Measurements from ENCODE around the gene OR52D1. TPM values are rescaled to one million over a fixed set of nuclear protein-coding genes. Genes with fewer than 3 reads are reported as not detected.
A peak's percentile ranks its signal among the peaks of the same experiment; 100 is the strongest.

Gene OR52D1
- not detected for total RNA-seq
- long read RNA-seq, result 0 reads

DNA sequence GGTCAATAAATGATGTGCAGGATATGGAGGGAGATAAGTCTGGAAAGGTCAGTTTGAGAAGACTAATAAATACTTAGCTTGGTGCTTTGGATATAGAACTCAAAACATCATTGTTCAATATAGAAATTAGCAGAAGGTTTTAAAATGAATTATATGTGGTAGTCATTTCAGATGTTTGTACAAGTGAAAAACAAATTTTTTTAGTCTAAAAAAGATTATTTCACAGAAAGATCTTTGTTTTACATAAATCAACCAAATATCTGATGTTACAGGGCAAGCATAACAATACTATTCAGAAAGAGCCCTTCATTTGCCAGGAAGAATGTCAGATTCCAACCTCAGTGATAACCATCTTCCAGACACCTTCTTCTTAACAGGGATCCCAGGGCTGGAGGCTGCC, at the start of gene OR52D1:
TSS of gene OR52D1 (plus strand) at position 301 of the 400 bp plus-strand sequence. CDS start at position 323, 22 bp downstream.
- intact Hi-C loops (cut with DNase I), result no loop called here
- no peak for DNase-seq
- ATAC-seq, result no peak

DNA sequence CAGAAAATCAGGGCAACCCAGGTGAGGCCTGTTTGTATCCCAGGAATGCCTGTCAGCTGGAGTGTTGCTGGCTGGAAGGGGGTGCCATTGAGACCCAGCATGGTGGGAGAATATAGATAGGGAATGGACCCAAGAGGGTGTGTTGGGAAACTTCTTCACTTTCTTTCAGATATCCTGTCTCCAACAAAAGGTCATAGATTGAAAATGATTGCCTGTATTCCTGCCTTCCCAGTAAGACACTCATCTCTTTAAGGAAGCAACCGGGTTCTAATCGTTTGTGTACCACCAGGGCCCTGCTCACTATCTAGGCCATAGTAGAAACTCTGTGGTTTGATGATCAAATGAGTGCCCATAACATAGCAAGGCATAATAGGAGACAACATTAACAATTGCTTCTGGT, 47.1 kb upstream of the OR52D1 start, which contains the start of gene OR51I1:
TSS of gene OR51I1 (minus strand) at position 101 of the 400 bp plus-strand sequence. CDS start at position 101, 0 bp downstream.
- no peak for ATAC-seq
- no peak for DNase-seq

DNA sequence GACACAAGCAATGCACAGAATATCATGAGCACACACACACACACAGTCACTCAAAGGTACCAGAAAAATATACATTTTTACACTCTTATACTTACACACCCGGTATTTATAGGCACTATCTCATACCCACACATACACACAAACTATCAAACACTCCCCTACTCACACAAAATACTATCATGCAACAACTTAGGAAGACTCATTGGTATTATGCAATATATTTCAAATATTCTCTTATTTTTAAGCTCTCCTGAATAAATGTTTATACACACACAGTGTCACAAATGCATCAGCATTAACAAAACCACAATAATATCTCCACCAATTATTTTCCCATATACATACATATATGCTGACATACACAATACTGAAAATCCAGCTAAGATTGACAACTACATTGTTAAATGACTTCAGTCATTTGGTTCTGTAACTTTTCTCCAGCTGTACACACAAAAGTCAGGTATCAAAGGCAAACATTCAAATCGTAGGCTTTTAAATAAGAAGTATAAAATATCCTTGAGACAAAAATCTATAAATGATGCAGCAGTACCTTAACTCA, 44.6 kb upstream of the OR52D1 start:
- ATAC-seq, result no peak
- DNase-seq, result no peak
- intact Hi-C loops (cut with DNase I), result no loop called here

More for the DNA sequence above, 47.1 kb upstream of the OR52D1 start, which contains the start of gene OR51I1:
- intact Hi-C loops (cut with DNase I), result no loop called here

DNA sequence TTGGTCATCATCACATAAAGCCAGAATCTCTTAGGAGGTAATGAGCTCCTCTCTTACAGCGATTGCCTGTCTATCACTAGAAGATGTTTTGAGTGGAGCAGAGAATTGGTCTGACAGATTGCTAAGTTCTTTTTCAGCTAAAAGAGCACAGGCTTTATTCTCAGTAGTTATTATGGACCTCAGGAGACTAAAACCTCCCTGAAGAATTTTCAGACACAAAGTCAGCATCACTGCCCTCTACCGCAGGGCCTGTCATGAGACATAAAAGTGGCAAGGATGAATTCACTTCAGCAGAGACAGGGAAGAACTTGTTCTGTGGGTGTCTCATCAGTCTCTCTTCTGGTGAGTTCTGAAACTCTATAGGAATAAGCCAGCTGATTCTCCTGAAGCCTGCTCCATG, 39.5 kb upstream of the OR52D1 start, which contains the start of gene OR51I2:
TSS of gene OR51I2 (plus strand) at position 301 of the 400 bp plus-strand sequence. CDS start 4,166 bp downstream, outside the sequence.
- DNase-seq, result no peak
- intact Hi-C loops (cut with DNase I), result no loop called here
- ATAC-seq, result no peak

DNA sequence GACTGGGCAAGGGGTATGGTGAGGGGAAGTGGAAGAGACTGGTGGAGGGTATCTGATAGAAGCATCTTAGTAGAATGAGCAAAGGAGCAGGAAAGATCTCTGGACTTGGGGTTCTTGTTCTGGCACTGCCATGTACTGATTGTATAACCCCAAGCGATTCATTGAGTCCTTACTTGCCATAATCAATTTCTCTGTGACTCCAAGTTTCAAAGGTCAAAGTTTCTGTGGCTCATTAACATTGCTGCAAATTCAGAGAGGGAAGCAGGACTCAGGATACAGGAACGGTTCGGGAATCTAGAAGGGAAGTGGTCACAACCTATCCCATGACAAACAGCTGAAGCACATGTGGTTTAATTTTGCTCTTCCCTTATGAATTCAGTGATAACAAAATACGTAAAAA, 39.1 kb upstream of the OR52D1 start:
- intact Hi-C loops (cut with DNase I), result no loop called here
- no peak for DNase-seq
- ATAC-seq, result no peak

DNA sequence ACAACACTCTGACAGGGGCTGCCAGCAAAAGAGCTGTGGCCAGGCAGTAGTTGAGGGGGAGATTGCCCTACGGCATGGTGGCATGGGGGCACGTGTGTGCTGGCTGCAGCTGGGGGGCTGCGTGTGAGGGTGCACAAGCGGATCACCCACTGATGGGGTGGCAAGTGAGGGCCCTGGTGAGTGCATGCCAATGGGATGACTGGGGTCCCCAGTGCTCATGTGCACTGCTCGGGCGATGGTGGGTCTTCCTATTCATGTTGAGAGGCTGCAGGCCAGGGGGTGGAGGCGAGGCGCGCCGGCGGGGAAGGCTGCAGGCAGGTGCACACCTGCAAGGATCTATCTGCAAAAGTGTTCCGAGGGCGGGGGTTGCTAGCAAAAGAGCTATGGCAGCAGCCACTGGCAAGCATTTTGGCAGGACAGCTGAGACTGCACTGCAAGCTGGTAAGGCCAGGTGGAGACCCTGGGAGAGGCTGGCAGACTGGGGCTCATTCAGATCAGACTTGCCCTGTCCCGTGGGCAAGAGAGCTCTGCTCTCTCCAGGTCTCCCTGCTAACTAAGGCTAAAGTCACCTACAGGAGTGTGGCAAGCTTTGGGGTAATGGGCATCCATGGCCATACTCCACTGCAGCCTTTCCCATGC, 27.4 kb upstream of the OR52D1 start:
- intact Hi-C loops (cut with DNase I), result no loop called here
- DNase-seq, result no peak
- ATAC-seq, result no peak

DNA sequence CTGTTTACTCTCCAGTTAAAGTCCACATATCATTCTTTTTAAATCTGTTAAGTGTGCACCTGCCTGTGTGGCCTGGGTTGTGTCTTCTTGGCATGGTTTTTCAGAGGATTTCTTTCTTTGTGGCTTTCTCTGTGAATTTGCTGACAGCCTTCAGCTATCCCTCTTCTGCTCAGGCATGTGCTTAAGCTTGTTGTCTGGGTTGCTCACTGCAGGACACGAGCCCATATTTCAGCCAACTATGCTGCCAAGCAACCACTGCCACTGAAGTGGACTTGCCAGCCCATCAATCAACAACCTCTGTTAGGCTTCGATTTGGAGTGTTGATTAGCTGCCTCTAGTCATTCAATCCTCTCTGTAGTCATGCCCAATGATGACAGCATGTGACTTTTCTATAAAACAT, 21.0 kb upstream of the OR52D1 start:
- intact Hi-C loops (cut with DNase I), result no loop called here

DNA sequence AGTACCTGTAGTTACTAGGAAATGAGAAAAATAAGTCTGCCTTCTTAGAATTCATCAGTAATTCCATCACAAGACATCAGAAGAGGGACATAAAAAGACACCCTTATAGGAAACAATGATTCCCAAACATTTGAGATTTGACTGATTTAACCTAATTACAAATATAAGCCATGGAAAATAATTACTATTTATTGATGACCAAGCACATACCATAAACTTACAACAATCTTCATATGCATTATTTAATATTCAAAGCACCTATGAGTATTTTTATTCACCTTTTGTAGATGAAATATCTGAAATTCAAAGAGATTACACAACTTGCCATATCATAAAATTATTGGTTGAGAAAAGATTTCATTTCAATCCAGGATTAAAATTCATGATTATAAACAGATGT, 14.6 kb upstream of the OR52D1 start:
- DNase-seq, result no peak
- ATAC-seq, result no peak
- intact Hi-C loops (cut with DNase I), result loop anchor here in 1 of 2 donors (5.0 kb wide), 1 partner anchor 333 kb away; the partner anchor contains the start of gene OR52N2

More for the DNA sequence above, 21.0 kb upstream of the OR52D1 start:
- ATAC-seq, result no peak
- DNase-seq, result no peak

DNA sequence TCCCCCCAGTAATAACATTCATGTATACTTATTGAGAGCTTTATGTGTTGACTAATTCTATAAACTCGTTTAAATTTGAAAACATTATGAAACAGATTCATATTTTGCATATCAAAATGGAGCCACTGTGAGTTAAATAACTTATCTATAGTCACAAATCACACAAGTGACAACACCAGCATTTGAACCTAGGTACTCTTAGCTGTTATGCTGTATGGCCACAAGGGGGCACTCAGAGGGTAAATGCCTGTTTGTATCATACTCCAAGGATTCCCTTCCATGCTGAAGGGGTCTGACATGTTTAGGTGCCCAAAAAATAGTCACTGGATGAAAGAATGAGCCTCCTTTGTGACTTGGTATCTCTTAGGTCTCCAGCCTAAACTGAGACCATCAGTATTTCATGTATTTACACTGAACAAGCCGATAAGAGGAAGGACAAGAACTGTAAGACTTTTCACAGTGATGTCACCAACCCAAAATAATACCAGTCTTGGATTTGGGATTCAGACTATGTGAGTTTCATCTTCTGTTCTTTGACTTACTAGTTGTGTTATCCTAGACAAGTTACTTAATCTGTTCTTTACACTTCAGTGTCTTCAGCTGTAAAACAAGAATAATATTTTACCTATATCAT, 12.2 kb upstream of the OR52D1 start:
- ATAC-seq (peak in 1 of 2 donors; percentile 47), DNase-seq (peak; percentile 32)
- intact Hi-C loops (cut with DNase I), result loop anchor here in 1 of 2 donors (2.0 kb wide), 1 partner anchor 332 kb away; the partner anchor contains the start of gene OR52N2

DNA sequence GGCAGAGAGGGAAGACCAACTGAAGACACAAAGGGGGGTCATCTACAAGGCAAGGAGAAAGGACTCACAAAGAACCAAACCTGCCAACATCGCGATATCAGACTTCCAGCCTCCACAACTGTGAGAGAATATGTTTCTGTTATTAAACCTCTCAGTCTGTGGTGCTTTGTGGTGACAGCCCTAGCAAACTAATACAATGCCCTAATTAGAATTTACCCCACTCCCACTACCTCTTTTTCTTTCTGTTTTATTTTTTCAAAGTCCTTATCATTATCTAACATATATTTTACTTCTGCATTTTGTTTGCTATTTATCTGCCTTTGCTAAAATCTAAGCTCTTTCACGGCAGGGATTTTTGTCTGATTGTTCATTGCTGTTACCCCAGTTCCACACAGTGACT, 2.5 kb upstream of the OR52D1 start:
- intact Hi-C loops (cut with DNase I), result no loop called here
- ATAC-seq (no peak), DNase-seq (no peak)

DNA sequence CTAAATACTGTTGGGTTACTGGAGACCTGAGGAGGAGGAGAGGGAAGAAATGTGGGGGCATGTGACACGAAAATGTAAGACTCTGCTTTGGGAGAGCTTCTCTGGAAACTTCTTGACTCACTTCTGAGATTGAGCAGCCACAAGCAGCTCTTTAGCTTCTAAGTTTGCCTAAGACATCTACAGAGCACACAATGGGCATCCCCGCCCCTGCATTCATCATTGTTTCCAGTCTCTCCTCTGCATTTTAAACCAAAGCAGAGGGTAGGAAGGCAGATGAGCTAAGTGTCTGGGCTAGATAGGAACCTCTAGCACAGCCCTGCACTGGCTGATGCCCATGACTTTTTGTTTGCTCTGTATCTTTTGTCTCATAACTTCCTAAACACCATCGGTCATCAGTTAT, 2.1 kb upstream of the OR52D1 start:
- DNase-seq, result no peak
- intact Hi-C loops (cut with DNase I), result no loop called here
- ATAC-seq, result no peak

DNA sequence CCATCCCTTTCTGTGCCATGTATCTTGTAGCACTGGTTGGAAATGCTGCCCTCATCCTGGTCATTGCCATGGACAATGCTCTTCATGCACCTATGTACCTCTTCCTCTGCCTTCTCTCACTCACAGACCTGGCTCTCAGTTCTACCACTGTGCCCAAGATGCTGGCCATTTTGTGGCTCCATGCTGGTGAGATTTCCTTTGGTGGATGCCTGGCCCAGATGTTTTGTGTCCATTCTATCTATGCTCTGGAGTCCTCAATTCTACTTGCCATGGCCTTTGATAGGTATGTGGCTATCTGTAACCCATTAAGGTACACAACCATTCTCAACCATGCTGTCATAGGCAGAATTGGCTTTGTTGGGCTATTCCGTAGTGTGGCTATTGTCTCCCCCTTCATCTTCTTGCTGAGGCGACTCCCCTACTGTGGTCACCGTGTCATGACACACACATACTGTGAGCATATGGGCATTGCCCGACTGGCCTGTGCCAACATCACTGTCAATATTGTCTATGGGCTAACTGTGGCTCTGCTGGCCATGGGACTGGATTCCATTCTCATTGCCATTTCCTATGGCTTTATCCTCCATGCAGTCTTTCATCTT, 414 bp downstream of the OR52D1 start:
- ATAC-seq (no peak), DNase-seq (no peak)
- intact Hi-C loops (cut with DNase I), result no loop called here

DNA sequence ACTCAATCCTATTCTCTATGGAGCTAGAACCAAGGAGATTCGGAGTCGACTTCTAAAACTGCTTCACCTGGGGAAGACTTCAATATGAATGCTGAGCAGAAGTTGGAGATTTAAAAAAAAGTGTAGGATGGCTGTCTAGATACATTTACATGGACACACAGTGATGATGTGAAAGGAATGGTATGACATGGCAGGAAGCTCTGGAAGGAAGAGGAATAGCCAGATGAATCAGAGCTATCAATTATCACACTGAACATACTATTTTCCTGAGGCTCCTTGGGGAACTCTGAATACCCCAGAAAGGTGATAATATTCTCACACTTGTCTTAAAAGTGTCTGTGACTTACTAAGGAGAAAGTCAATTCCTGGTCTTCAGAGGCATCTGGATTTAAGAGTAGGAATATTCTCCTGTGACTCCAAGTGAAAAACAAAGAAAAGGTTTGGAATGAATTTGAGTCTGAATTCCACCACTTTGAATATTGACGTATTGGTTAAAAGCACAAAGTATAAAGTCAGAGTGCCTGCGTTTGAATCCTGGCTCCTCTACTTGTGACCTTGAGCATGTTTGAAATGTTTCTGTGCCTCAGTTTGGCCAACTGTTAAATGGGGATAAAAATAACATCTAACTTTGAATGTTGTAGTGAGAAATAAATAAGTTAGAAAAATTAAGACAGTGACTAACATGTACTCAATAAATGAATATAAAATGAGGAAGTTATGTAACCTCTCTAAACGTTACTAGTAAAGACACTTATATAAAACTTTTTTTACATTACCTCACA, 1.3 kb downstream of the OR52D1 start:
- ATAC-seq, result no peak
- no peak for DNase-seq
- intact Hi-C loops (cut with DNase I), result no loop called here

DNA sequence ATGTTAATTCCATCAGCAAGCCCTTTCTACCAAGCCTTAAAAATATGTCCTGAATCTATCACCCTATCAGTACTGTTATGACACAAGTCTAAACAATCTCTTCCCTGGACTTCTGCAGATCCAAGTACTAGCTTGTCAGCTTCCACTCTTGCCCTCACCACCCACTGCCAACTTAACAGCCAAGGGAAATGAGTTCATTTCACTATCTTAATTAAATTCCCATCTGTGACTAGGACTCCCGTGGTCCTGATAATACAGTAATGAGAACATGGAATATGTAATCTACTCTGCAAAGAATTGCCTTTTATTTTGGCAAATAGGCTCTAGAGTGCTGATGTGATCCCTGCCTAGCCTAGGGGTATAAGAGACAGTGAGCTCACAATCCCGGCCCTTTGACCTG, 11.2 kb downstream of the OR52D1 start:
- ATAC-seq (no peak), DNase-seq (no peak)
- intact Hi-C loops (cut with DNase I), result no loop called here

DNA sequence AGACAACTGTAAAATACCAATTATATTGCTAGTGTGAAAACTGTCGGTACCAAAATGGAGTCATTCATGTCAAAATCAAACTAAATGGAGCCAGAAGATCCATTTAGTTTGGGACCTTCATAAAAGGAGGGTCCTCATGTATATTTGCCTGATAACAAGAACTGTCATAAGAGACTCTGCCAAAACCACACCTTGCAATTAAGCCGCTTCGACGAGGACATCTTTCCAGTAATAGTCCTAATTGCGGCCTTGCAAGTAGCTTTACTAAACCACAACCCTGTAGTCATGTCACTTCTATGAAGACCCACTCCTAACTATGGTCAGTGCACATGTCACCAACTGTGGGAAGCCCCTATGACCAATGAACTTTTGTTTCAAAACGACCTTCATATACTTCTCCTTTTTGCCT, 11.9 kb downstream of the OR52D1 start:
- intact Hi-C loops (cut with DNase I), result no loop called here
- ATAC-seq (no peak), DNase-seq (no peak)

DNA sequence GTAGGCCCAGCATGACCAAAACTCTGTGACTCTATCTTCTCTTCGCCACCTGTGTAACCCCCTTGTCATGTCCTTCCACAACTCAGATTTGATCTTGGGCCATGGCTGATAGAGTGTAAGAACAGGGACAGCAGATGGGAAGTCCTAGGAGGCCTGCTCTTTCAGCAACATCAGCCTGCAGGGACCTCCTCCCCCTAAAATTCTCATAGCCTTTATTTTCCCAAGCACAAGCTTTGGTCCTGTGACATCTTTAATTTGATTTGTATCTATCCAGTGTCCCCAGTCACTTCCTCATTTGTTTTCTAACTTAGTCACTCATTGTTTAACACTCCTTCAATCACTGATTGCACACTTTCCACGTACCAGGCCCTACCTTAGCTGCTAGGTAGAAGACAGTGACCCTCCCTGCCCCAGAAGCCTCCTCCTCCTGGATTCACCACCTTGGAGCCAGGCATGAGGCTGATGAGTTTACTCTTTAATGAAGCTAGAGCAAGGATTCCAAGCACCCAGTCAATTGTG, 16.0 kb downstream of the OR52D1 start:
- no peak for ATAC-seq
- intact Hi-C loops (cut with DNase I), result no loop called here
- no peak for DNase-seq

DNA sequence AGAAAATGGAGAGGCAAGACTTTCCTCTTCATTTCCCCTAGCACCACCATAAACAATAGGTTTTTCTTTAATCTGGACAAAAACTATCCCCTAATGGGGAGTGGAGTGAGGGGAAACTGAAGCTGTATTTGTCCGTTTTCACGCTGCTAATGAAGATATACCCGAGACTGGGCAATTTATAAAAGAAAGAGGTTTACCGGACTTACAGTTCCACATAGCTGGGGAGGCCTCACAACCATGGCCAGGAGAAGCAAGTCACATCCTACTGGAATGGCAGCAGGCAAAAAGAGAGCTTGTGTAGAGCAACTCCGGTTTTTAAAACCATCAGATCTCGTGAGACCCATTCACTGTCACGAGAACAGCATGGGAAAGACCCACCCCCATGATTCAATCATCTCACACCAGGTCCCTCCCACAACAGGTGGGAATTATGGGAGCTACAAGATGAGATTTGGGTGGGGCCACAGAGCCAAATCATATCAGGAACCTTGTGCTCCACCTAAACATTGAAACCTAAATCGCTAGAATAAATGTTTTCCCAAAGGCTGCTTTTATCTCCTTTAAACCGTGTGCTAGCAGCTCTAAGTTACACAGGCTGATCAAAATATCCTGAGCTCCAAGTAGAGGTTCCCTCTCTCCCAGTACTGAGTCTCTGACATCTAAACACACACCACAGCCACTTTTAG, 17.0 kb downstream of the OR52D1 start:
- intact Hi-C loops (cut with DNase I), result no loop called here
- ATAC-seq, result no peak
- no peak for DNase-seq

DNA sequence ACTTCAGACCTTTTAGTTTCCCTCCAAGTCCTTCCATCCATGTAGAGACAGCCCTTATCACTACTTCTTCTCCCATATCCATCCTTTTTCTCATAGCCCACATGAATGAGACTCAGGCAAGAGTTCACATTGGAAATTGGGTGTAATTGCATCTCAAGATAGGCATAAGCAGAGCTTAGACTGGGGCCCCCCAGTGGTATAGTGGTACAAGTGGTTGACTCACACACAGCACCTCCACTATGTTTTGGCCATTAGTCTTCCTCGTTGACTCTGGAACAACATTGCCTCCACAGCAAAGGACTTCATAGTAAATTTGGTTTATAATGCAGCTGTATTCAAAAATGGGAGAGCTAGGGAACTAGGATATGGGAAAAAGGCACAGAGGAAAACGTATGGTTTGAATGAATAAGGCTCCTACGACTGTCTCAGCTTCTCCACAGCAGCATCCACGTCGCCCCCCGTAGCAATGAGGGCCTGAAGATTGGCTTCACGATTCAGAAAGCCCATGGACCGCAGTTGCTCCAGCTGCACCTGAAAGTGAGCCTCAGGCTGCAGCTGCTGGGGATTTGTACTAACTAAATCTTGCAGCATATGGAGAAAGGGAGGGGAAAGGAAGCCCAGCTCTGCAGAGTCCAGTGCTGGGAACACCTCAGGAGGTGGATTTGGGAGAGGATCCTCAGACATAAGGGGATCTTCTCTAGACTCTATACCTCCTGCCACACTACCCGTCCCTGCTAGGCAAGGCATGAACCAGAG, 18.9 kb downstream of the OR52D1 start:
- DNase-seq (no peak), ATAC-seq (no peak)
- intact Hi-C loops (cut with DNase I), result no loop called here

All from left cardiac atrium (tissue), 4 donors.